ENCODE data around the gene ZNF229. TPM values are rescaled to one million over a fixed set of nuclear protein-coding genes. Genes with fewer than 3 reads are reported as not detected.
A peak's percentile ranks its signal among the peaks of the same experiment; 100 is the strongest.
"Not testable (repeated sequence)": the region's sequence is repeated elsewhere in the genome, so short reads cannot be mapped to it uniquely, and the experiment has no call there.

Gene ZNF229
- total RNA-seq, result 1 to 10 TPM; 6.1 to 7.0 TPM

GRCh38 chr19:44447916-44448674 lies at the start of gene ZNF229:
ZNF229 (minus strand) TSS chr19:44448472; CDS start chr19:44442847, 5,625 bp downstream.
- TF ChIP-seq POLR2A (IDR thresholded peaks at IDR 0.05), result peak; percentile 22
- peak; percentile 91 for TF ChIP-seq POLR2AphosphoS5 (IDR thresholded peaks at IDR 0.05)
- TF ChIP-seq, protein P1, sequence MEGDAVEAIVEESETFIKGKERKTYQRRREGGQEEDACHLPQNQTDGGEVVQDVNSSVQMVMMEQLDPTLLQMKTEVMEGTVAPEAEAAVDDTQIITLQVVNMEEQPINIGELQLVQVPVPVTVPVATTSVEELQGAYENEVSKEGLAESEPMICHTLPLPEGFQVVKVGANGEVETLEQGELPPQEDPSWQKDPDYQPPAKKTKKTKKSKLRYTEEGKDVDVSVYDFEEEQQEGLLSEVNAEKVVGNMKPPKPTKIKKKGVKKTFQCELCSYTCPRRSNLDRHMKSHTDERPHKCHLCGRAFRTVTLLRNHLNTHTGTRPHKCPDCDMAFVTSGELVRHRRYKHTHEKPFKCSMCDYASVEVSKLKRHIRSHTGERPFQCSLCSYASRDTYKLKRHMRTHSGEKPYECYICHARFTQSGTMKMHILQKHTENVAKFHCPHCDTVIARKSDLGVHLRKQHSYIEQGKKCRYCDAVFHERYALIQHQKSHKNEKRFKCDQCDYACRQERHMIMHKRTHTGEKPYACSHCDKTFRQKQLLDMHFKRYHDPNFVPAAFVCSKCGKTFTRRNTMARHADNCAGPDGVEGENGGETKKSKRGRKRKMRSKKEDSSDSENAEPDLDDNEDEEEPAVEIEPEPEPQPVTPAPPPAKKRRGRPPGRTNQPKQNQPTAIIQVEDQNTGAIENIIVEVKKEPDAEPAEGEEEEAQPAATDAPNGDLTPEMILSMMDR (IDR thresholded peaks at IDR 0.05), result no peak
- Histone ChIP-seq H3K4me3 (peak within 1 kb of the TSS; percentile 34 to 41), H3K27ac (peak within 1 kb of the TSS in 1 of 2 donors; percentile 0), H3K9me3 (no peaks in the 10 kb centered on the region), H3K36me3 (no peaks in the 10 kb centered on the region), H3K4me1 (replicated peaks) (no peaks in the 10 kb centered on the region), H3K27me3 (replicated peaks; ENCODE audit: insufficient read depth) (no peaks in the 10 kb centered on the region)
- 3% methylated on average over 45 of the region's 45 CpGs for WGBS
- intact Hi-C loops (cut with DNase I), result no loop called here
- peak; percentile 82 for DNase-seq (ENCODE audit: low spot score)

- no peak for DNase-seq (ENCODE audit: low spot score)
- H3K4me3 ChIP-seq, result no peak overlapping the region
- H3K27me3 ChIP-seq (replicated peaks; ENCODE audit: insufficient read depth), result no peaks in the 10 kb centered on the region
- TF ChIP-seq, protein P1 (IDR thresholded peaks at IDR 0.05), result no peak
- TF ChIP-seq POLR2A (IDR thresholded peaks at IDR 0.05), result no peak
- no peak for TF ChIP-seq POLR2AphosphoS5 (IDR thresholded peaks at IDR 0.05)
- 100% methylated on average over 1 of the region's 1 CpG for WGBS
- H3K36me3 ChIP-seq, result peaks cover 0 to 9% of the 10 kb centered on the region in 2 donors
- peaks cover 6% of the 10 kb centered on the region for H3K4me1 ChIP-seq (replicated peaks)
- no peaks in the 10 kb centered on the region for H3K9me3 ChIP-seq
- intact Hi-C loops (cut with DNase I), result no loop called here
- H3K27ac ChIP-seq, result no peak overlapping the region
Observed at GRCh38 chr19:44496711-44497110, 48.4 kb upstream of the ZNF229 start.

GRCh38 chr19:44476559-44477408 lies 28.5 kb upstream of the ZNF229 start:
- WGBS, result 96% methylated on average over 7 of the region's 7 CpGs
- no peak overlapping the region for H3K4me3 ChIP-seq
- no peak for TF ChIP-seq POLR2A (IDR thresholded peaks at IDR 0.05)
- TF ChIP-seq, protein P1 (IDR thresholded peaks at IDR 0.05), result no peak
- no peak for TF ChIP-seq POLR2AphosphoS5 (IDR thresholded peaks at IDR 0.05)
- H3K27ac ChIP-seq, result no peak overlapping the region
- H3K4me1 ChIP-seq (replicated peaks), result no peaks in the 10 kb centered on the region
- DNase-seq (ENCODE audit: low spot score), result no peak
- intact Hi-C loops (cut with DNase I), result no loop called here
- H3K36me3 ChIP-seq, result peaks cover 16 to 32% of the 10 kb centered on the region in 2 donors
- no peaks in the 10 kb centered on the region for H3K27me3 ChIP-seq (replicated peaks; ENCODE audit: insufficient read depth)
- H3K9me3 ChIP-seq, result peaks cover 12% of the 10 kb centered on the region

DNA sequence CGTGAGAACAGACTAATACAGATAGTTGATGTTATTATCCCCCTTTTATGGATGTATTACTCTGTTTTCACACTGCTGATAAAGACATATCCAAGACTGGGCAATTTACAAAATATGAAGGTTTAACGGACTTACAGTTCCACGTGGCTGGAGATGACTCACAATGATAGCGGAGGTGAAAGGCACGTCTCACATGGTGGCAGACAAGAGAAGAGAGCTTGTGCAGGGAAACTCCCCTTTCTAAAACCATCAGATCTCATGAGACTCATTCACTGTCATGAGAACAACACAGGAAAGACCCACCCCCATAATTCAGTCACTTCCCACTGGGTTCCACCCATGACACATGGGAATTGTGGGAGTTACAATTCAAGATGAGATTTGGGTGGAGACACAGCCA lies 20.5 kb upstream of the ZNF229 start:
- DNase-seq (ENCODE audit: low spot score); H3K36me3 ChIP-seq; intact Hi-C loops (cut with DNase I); H3K9me3 ChIP-seq; H3K4me3 ChIP-seq; H3K4me1 ChIP-seq (replicated peaks); H3K27ac ChIP-seq; H3K27me3 ChIP-seq (replicated peaks; ENCODE audit: insufficient read depth): not testable (repeated sequence)
- WGBS, result 61% methylated on average over 5 of the region's 5 CpGs

GRCh38 chr19:44462600-44463286 lies 14.5 kb upstream of the ZNF229 start:
- H3K4me1 ChIP-seq (replicated peaks); H3K9me3 ChIP-seq; H3K4me3 ChIP-seq; H3K27ac ChIP-seq; DNase-seq (ENCODE audit: low spot score); H3K27me3 ChIP-seq (replicated peaks; ENCODE audit: insufficient read depth); intact Hi-C loops (cut with DNase I); H3K36me3 ChIP-seq: not testable (repeated sequence)
- 45% methylated on average over 3 of the region's 3 CpGs for WGBS

DNA sequence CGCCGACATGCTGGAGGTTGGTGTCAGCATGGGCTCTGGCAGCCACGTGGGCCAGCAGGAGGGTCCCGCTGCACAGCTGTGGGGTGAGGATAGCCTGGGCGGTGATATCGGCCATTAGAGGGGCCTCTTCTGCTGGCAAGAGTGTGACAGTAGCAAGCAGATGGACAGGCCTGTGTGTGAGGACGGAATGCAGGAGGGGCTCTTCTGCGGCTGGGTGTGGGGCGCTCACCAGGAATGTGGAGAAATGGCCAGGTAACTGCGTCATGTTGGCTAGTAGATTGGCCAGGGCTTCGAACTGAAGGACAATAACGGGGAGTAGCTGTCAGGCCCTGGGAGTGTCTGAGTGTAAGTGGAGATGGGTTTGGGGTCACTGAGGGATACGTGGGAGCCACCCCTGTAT lies 7.7 kb upstream of the ZNF229 start:
- H3K36me3 ChIP-seq; DNase-seq (ENCODE audit: low spot score); H3K4me1 ChIP-seq (replicated peaks); H3K4me3 ChIP-seq; H3K27me3 ChIP-seq (replicated peaks; ENCODE audit: insufficient read depth); H3K27ac ChIP-seq; intact Hi-C loops (cut with DNase I); H3K9me3 ChIP-seq: not testable (repeated sequence)
- 88% methylated on average over 11 of the region's 13 CpGs for WGBS
